NCI-H2107 treated with DMSO at 0.1 percent for 48 hours (cell line): Measurements from ENCODE around the gene ZNF664.

Experiments used
- DNase-seq: peaks from one replicate; lab custom pipeline; 2025; ENCODE audit not compliant: unreplicated experiment; lab: John Stamatoyannopoulos, UW

The ZNF664 gene

DNA sequence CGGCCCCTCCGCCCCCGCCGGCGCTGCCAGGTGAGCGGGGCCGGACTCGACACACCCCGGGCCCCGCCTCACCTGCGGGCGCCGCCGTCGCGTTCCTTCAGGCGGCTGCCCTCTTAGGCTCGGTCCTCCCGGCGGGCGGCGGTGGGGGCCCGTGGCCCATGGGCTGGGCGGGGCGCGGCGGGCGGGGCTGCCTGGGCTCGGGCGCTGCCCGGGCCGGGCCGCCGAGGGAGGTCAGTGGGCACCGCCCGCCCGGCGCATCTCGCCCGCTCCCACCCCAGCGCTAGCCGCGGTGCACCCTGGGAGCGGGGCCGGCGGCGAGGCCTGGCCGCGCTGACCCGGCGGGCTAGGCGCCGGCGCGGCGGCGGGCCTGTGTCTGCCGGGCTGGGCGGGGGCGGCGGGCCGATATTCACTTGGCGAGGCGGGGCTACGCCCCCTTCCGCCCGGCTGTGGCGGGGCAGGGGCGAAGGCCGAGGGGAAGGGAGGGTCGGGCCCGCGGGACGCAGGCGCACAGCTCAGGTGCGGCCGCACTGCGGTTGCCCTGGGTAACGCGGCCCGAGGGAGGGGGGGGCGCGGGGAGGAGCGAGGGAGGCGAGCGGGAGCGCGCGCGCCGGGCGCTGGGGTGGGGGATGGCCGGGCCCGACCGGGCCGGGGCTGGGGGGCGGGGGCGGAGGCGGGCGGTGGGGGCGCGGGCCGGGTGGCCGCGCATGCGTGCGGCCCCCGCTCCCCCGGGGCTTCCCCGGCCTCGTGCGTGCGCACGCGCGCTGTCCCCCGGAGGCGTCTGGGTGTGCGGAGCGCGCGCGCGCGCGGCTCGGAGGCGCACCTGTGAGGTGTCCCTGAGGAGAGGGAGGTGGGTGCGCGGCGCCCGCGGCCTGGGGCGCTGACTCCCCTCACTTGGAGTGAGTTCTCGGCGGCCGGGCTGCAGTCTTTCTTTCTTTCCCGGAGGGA lies at the start of gene ZNF664, which contains the start of gene CCDC92:
Gene ZNF664 (plus strand): TSS at position 759 of the 945 bp plus-strand sequence. CDS start 38,930 bp downstream, outside the sequence.
Gene CCDC92 (minus strand): TSS at position 375 of the 945 bp plus-strand sequence. CDS start 28,526 bp downstream, outside the sequence.
- DNase-seq = peak; percentile 93

GRCh38 chr12:123923927-123924326 lies 49.1 kb upstream of the ZNF664 start:
- DNase-seq = no peak

GRCh38 chr12:123924539-123924938 lies 48.5 kb upstream of the ZNF664 start:
- no peak for DNase-seq

GRCh38 chr12:123928274-123928865 lies 44.6 kb upstream of the ZNF664 start:
- DNase-seq = peak; percentile 67

- no peak for DNase-seq
Observed at GRCh38 chr12:123928897-123929296, 44.1 kb upstream of the ZNF664 start.

GRCh38 chr12:123929946-123930583 lies 43.0 kb upstream of the ZNF664 start:
- DNase-seq = no peak

DNA sequence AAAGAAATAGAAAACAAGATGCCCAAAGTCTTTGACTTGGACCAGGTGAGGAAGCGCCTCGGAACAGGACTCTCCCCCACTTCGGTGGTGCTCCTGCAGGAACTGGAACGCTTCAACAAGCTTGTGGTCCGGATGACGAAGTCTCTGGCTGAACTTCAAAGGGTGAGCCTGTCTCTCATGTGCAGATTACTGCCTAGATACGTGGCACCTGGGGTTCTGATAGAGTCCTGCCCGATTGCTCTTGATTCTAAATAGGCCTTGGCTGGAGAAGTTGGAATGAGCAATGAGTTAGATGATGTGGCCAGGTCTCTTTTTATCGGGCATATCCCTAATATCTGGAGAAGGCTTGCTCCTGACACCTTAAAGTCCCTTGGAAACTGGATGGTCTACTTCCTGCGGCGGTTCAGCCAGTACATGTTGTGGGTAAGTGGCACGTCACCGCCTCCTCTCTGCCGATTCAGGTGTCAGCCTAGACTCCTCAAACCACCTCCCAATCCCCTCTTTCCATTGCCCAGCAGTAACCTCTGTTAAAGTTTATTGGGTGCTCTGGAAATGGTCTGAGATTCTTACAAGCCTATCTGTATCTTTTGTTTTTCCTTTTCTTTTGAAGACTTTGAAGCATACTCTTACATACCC lies 41.2 kb upstream of the ZNF664 start:
- DNase-seq = no peak

GRCh38 chr12:123933214-123933613 lies 39.8 kb upstream of the ZNF664 start:
- no peak for DNase-seq

DNA sequence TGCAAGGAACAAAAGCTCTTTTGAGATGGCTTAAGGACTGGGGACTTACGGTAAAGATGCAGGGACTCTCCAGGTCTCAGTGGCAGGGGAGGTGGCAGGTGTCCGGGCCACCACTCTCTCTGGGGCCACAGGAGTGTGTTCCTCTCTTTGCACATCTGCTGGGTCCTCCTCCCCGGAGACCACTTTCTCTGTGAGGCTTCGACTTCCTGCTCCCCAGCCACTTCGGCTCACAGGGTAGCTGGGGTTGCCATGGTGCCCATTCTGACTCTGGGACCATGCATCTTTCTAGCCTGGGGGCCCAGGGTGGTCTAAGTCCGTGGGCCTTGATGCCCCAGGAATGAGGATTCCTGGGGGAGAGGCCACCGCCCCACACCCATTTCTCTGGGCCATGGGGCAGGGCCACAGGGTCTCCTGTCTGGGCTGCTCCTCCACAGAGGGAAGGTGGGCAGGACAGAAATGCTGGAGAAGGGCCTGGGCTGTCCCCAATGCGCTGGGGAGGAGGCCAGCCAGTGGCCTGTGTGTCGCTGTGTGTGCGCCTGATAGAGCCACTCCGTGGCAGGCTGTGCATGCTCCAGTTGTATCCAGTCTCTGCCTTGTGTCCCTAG lies 38.9 kb upstream of the ZNF664 start:
- DNase-seq = no peak

- no peak for DNase-seq
Observed at GRCh38 chr12:123934829-123935228, 38.2 kb upstream of the ZNF664 start.

DNA sequence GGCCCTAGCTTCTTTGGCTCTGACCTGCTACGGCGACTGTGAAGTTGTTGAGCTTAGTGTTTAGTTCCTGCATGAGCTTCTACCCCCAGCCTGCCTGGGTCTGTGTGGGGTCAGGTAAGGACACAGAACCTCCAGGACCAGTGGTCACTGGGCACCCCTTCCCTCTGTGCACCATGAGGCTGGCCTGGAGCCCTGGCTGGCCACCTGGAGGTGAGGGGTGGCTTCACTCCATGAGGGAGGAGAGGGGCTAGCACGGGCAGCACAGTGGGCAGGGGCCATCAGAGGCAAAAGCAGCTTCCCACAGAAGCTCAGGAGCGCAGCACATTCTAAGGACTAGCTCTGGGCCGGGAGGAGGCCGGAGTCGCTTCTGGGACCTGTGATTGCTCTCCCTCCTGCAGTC lies 37.1 kb upstream of the ZNF664 start:
- no peak for DNase-seq

DNA sequence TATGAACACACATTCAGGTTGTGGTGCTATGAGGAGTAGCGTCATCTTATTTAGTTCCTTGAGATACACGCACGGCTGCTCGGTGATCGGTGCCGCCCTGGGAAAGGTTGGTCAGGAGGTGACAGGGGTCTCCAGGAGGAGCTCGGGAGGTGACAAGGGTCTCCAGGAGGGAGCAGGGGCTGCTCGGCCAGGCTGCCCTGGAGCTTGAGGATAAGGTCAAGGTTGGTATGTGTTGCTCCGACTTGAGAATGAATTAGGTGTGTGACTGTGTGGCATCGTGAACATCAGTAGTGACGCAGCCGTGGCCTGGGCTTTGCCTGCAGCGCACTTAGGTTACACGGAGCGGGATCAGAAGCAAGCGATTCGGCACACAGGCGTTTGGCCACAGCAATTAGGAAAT lies 36.5 kb upstream of the ZNF664 start:
- DNase-seq = no peak

GRCh38 chr12:123936956-123937706 lies 35.9 kb upstream of the ZNF664 start:
- no peak for DNase-seq

DNA sequence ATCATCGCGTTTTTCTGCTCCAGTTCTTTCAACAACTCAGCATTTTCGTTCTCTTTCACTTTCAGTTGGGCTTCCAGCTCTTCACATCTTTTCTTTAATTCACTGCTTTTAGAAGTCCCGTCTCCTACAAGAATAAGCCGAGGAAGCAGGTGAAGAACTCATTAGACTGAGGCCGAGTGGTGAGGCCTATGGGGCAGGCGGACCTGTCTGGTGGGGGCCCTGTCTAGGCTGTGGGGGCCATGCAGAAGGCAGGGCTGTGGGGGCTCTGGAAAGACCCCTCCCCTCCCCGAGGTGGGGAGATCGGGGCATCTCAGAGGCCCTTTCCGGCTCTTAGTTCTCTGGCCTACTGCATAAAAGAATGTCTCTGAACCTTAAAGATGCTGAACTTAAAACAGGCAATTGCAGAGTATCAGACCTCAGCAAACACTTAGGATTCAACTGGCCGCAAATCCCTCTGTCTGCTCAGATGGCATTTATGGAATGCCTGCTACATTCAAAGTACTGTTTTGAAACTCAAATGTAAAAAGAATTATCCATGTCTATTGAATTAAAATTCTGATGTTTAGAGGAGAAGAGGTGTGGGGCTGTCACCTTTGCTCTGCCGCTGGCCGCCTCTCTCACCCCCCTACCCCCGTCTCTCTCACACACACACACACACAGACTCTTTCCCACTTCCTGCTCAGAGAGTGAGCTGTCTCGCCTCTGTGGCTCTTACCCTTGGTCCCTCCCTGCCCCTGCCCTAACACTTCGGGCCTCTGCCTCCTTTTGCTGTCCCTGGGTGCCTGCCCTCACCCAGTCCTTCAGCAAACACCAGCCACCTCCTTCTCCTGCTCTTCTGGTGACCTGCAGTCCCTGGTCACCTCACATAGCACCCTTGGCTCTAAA lies 35.1 kb upstream of the ZNF664 start:
- no peak for DNase-seq

GRCh38 chr12:123938679-123939480 lies 34.1 kb upstream of the ZNF664 start:
- DNase-seq = no peak

DNA sequence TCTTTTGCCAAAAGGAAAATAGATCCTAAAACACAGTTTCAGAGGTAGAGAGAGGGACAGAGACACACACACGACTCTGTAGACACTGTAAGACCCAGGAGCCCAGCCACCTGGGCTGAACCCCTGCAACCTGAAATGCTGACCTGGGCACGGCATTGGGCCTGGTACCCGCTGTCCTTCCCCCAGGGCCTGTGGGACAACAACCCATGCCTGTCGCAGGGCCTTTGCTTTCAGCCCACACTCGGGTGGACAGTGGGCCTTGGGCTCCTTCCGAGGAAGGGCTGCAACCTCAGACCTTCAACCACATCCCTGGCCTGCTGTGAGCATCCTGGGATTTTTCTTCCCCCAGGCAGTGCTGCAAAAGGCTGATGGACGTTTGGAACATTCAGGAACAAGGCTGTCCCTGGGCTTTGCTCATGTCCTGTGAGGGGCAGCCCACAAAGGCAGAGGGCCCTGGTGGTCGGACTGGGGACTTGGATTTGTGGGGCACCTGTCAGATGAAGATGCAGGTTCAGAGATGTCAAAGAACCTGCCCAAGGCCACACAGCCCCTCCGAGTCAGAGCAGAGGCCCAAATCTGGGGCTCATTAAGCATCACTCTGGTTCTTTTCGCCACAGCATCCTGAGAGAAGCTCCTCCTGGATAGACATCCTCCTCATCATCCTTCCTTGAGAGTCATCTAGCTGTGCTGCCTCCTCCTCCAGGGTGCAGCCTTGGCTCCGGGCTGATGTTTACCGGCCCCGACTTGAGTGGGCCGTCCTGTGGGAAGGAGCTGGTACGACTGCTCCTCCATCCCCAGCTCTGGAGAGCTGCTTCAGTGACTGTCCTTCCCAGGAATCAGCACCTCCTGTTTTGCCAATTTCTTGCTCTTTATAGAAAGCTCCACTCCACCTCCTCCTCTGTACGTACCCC lies 33.0 kb upstream of the ZNF664 start:
- no peak for DNase-seq

- no peak for DNase-seq
Observed at GRCh38 chr12:123940627-123940966, 32.4 kb upstream of the ZNF664 start.
